ENCODE results near the gene LIN54.
A peak's percentile ranks its signal among the peaks of the same experiment; 100 is the strongest.
"Not testable (repeated sequence)": the region's sequence is repeated elsewhere in the genome, so short reads cannot be mapped to it uniquely, and the experiment has no call there.

The LIN54 gene

DNA sequence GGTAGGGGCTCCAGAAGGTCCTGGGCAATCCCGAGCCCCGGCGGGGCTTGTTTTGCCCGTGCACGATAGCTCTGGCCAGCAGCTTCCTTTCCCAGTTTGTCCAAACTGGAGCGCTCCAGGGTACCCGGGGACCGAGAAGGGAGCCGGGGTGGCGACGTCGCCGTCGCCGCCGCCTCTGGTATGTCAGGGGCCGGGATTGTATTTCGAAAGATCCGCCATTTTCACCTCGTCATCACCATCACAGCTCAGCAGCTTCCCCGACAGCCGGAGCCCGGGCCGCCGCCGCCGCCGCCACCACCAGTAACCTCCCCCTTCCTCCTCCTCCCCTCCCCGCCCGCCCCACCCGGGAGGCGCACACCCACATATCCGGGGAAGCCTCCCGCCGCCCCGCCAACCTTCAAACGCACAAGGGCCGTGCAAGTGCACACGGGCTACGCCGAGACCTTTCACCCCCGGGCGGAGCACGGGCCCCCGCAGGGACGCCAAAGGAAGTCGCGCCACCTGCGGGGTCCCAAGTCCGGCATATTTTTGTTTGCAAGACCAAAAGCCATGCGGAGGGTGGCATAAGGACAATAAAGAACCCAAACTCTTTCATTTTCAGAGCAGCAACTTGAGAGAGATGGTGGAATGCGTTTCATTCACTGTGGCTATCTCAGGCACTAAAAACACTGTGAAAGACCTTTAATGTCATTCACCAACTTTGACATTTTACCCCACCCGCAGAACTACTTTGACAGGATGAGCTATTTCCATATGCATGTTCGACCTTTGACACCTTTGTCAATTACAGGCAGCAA is at the start of gene LIN54:
Gene LIN54, minus strand, starts transcription at position 302 of the 797 bp plus-strand sequence. CDS start 25,979 bp downstream, outside the sequence.
- peak; percentile 81 for DNase-seq (ENCODE audit: low spot score)

DNA sequence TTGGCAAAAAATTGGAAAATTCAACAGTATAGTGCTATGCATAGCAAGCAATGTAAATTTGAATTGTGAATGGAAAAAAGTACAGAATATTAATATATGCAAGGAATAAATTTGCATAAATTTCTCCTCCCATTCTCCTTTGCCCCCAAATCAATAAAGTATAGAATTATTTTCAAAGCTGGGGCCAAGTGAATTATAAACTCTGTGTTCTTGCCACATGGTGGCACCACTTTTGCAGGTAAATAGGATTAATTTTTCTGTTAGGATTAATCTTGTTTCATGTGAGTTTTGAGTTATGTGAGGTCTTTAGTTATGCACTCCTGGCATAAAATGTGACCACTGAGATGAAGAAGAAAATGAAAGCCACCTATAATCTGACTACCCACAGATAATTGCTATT is 44.3 kb upstream of the LIN54 start:
- DNase-seq (ENCODE audit: low spot score), result no peak

DNA sequence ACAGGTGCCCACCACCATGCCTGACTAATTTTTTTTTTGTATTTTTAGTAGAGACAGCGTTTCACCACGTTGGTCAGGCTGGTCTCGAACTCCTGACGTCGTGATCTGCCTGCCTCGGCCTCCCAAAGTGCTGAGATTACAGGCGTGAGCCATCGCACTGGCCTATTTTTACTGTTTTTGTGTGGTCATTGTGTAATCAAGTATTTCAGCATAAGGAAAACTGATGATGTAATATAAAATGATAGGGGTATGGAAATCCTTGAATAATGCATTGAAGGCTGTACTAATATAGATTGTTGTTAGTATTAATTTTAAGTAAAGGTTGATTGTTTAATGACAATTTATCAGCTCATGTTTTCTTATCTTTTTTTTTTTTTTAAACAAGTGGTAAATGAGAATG is 38.2 kb upstream of the LIN54 start:
- not testable (repeated sequence) for DNase-seq (ENCODE audit: low spot score)

DNA sequence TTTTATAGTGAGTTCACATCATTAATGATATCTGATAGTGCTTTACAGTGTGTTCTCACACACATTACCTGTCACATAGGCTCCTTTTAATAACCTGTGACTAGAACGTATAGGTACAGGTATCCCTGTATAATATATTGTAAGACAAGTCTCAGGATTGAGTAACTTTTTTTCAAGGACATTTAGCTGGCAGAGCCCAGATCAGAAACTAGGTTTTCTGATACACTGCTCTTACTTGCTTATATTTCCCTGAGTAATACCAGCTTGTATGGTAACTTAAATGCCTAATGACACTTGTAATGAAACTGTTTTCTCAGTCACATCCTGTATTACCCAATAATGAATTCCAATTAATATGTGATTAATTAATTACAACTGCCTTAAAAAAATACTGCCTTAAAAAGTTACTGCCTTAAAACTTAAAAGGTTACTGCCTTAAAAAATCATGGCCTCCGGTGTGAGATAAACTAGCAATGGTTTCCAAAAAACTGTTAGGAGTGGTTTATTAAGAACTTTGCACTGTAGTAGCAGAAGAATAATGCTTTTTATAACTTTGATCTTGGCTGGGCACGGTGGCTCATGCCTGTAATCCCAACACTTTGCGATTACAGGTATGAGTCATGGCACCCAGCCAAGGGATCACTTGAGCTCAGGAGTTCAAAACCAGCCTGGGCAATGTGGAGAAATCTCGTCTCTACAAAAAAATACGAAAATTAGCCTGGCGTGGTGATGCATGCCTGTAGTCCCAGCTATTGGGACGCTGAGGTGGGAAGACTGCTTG is 36.3 kb upstream of the LIN54 start:
- DNase-seq (ENCODE audit: low spot score), result no peak

DNA sequence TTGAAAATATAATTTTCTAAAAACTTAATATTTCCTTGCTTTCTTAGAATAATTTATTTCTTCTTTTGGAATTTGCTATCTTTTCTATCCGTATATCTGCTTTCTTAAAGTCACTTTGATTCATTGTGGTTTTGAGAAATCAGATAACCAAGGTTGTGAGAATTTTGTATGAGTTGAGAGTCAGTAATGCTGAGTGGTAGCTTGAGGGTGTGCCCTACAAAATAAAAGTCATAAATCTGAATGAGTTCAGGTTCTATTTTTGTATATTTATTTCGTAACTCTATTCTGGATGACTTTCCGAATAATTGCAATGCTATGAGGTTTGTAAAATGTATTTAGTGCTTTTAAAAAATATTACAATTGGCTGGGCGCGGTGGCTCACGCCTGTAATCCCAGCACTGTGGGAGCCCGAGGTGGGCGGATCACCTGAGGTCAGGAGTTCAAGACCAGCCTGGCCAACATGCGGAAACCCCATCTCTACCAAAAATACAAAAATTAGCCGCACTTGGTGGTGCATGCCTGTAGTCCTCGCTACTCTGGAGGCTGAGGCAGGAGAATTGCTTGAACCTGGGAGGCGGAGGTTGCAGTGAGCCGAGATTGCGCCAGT is 33.3 kb upstream of the LIN54 start:
- no peak for DNase-seq (ENCODE audit: low spot score)

DNA sequence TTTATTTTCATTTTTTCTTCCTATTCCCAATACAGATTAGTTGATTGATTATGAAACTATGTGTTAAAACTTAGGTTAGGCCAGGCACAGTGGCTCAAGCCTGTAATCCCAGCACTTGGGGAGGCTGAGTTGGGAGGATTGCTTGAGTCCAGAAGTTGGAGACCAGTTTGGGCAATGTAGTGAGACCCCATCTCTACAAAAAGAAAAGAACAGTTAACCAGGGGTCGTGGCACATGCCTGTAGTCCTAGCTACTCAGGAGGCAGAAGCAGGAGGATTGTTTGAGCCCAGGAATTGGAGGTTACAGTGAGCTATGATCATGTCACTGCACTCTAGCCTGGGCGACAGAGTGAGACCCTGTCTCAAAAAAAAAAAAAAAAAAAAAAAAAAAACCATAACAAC is 32.5 kb upstream of the LIN54 start:
- not testable (repeated sequence) for DNase-seq (ENCODE audit: low spot score)

DNA sequence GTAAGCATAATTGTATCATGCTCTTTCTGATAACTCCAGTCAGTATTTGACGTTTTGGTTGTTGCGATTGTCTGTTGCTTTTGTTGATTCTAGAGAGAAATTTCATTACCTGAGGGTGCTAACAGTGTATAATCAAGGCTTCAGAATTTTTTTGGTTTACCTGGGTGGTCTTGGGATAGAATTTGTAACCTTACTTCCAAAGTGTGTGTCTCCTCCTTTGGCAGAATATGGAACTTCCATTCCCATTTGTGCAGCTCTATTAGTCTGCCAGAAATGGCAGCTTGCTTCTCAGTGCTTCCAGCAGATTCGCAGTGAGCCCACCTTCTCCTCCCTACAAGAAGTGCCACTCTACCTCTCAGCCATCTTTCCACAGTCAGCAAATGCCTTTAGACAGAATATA is 29.6 kb upstream of the LIN54 start:
- DNase-seq (ENCODE audit: low spot score), result no peak

DNA sequence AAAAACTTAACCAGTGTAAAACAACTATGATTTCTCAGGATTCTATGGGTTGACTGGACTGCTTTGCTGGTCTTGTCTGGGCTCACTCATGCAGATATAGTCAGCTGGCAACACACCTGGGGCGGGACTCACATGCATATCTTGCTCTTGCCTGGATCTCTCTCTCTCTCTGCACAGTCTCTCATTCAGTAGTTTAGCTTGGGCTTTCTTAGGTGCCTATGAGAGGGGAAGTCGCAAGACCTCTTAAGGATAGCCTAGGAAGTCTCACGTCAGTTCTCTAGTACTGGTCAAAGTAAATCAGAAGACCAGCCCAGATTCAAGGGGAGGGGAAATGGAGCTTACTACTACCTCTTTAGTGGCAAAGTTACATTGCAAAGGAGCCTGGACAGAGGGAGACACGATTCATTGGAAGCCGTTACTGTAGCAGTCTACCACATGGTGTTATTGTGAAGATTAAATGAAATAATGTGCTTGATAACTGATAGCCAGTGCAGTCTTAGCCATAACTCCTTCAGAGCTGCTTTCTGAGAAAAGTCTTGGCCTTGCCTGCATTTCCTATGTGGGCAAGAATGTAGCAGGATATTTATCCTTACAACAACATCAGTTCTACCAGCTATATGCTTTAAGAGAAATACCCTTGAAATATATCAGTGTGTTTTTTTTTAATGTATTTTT is 26.5 kb upstream of the LIN54 start:
- no peak for DNase-seq (ENCODE audit: low spot score)

DNA sequence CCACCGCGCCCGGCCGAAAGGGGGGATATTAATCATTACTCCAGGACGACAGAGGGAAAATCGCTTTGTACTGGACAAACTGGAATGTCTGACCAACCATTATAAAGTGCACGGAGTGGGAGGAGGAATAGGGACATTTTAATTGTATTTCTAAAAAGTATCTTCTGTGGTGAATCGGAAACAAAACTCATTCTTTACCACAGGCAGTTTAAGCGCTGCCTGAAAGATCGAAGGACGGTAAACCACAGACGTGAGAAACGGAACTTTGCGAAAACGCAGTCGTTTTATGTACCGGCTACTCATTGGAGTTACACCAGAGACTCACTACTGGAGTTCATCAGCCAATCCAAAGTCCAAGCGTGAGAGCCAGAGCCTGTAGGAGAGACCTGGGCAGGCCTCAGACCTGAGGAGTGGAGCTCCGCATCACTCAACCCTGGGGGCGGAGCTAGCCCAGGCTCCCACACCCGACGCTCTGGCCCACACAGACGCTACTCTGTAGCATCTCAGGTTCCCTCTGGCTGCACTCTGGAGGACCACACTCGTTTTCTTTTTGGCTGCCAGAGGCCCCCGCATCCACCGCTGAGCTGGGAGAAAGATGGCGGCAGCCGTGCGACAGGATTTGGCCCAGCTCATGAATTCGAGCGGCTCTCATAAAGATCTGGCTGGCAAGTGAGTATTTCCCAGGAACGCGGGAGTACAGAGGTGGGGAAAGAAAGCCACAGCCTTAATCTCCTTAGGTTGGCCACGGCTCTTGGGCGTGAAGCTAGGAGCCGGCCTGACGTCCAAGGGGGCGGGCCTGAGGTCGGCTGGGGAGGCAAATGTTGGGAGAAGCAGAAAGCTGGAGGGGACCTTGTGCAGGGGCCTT is 24.2 kb upstream of the LIN54 start, which contains the start of gene COPS4:
Gene COPS4, plus strand, starts transcription at position 554 of the 865 bp plus-strand sequence. Its CDS starts 42 bp downstream, at position 596.
- peak; percentile 100 for DNase-seq (ENCODE audit: low spot score)

DNA sequence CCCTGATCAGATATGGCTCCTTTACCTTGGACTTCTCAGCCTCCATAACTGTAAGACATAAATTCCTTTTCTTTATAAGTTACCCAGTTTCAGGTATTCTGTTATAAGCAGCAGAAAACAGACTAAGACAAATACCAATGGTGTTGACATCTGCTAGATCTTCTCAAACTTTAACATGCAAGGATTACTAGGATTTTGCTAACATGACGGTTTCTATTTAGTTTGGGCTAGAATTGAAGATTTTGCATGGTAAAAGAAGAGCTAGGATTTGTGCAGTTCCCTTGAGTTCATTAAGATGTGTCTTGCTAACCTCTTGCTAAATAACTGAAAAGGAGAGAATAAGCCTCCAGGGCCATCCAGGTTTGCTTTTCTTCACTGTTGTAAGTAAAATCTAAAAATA is 19.1 kb upstream of the LIN54 start:
- DNase-seq (ENCODE audit: low spot score), result no peak

DNA sequence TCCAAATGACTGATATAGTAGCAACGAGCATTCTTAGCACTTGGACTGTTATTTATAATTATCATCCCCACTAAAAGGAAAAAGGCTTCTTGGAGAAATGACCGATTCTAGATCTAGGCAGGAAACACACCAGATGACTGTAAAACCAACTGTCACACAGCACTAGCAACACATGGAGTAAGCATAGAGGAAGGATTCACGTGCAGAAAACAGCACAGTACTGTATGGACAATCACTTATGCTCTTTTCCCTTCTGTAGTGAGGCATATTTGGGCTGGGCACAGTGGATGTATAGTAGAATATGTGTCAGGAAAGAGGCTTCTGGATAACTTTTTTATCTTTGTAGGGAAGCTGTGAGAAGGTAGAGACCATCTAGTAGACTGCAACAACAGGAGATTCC is 18.4 kb upstream of the LIN54 start:
- DNase-seq (ENCODE audit: low spot score), result no peak

DNA sequence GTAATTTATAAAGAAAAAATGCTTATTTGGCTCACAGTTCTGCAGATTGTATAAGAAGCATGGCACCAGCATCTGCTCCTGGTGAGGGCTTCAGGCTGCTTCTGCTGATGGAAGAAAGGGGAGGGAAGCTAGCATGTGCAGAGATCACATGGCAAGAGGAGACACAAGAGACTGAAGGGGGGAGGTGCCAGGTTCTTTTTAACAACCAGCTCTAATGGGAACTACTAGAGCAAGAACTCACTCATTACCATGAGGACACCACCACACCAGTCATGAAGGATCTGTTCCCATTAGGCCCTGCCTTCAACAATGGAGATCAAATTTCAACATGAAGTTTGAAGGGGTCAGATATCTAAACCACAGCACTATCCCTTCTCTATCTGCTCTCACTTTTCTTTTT is 14.9 kb upstream of the LIN54 start:
- DNase-seq (ENCODE audit: low spot score), result no peak

DNA sequence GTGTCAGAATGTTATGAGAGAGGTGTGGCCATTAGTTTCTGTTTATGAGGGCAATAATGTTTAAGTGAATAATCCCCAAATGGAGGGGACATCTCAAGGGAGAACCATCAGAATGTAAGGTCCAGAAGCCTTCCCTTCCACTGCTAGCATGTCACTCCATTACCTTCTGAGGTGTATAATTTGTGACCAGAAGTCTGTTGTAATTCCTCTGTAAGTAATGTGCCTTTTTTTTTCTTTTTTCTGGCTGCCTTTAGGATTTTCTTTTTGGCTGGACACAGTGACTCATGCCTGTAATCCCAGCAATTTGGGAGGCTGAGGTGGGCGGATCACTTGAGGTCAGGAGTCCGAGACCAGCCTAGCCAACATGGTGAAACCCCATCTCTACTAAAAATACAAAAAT is 13.6 kb upstream of the LIN54 start:
- DNase-seq (ENCODE audit: low spot score), result no peak

DNA sequence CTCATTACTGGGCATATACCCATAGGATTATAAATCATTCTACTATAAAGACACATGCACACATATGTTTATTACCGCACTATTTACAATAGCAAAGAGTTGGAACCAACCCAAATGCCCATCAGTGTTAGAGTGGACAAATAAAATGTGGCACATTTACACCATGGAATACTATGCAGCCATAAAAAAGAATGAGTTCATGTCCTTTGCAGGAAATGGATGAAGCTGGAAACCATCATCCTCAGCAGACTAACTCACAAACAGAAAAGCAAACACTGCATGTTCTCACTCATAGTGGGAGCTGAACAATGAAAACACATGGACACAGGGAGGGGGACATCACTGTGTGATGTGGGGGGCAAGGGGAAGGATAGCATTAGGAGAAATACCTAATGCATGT is 13.0 kb upstream of the LIN54 start:
- DNase-seq (ENCODE audit: low spot score), result not testable (repeated sequence)

DNA sequence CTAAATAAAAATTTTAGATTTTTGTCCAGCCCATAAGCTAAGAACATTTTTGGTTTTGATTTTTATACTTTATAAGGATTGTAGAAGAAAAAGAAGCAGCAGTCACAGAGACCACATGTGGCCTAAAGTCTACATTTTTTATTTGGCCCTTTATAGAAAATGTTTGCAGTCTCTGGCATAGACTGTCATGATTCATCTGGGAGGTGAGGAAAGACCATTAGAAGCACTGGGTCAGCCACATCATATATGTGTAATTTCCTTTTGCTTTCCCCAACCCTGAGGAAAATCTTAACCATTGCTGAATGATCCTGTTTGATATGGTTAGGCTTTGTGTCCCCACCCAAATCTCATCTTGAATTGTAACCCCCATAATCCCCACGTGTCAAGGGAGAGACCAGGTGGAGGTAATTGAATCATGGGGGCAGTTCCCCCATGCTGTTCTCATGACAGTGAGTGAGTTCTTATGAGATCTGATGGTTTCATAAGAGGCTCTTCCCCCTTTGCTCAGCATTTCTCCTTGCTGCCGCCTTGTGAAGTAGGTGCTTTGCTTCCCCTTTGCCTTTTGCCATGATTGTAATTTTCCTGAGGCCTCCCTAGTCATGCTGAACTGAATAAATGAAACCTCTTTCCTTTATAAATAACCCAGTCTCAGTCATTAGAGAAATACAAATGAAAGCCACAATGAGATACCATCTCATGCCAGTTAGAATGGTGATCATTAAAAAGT is 12.3 kb upstream of the LIN54 start:
- no peak for DNase-seq (ENCODE audit: low spot score)

DNA sequence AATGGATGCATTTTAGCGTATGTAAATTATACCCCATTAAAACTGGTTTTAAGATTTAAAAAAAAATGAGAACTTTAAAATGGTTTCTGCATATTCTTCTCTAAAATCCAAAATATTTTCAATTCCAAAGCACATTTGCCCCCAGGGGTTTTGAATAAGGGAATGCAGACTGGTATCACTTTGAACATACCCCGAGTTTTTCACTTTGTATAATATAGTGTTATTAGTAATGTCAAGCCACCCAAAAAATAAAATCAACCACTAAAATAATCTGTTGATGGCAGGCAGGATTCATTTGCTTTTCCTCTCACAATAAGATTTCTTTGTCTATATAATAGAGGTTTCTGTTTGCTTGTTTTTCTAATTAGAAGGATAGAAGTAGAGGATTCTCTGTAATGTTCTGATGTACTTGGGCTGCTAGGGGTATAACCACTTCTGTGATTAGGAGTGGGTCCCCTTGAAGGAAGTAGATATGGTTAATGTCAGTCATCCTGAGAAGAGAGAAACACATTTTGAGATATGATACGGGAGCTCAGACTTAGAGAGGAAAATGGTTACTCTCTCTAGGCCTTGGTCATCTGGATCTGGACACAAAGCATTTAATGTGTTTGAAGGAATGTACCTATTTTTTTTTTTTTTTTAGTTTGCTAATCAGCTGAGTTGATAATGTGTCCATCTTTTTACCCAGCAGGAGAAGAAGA is 9.3 kb upstream of the LIN54 start:
- DNase-seq (ENCODE audit: low spot score), result no peak

DNA sequence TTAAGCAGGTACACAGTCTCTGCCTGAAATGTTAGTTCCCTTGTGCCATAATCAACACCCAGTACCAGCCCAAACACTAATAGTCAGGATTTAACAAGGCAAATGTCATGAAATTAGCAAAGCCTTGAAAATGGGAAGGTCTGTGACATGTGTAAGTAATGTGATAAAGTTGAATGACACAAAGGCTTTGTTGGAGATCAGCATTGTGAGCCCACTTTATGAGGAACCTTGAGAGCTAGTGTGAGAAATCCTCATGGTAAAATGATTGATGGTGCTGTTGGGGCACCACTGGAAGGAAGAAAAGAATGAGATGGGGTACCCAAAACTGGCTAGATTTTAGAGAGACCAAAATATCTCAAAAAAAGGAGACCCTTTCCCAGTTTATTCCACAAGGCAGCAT is 3.3 kb upstream of the LIN54 start:
- DNase-seq (ENCODE audit: low spot score), result no peak

DNA sequence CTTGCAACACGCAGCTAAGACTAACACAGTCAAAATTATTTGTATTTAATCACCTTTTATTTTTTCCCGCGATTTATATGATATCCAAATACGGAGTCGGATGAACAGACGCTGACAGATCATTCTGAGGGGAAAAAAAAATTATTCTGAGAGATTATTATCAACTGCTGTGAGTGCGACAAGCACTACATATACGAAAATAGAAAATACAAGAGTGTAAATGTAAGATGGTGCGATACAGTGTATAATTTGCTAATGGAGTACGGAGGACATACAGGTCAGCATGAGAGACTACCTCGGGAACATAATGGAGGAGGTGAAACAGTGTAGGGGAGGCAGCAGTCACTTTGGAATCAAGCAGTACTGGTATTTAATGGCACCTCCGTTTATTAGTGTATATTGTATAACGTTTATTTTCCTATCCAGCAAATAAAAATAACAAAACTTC is 2.8 kb upstream of the LIN54 start:
- DNase-seq (ENCODE audit: low spot score), result peak; percentile 21

DNA sequence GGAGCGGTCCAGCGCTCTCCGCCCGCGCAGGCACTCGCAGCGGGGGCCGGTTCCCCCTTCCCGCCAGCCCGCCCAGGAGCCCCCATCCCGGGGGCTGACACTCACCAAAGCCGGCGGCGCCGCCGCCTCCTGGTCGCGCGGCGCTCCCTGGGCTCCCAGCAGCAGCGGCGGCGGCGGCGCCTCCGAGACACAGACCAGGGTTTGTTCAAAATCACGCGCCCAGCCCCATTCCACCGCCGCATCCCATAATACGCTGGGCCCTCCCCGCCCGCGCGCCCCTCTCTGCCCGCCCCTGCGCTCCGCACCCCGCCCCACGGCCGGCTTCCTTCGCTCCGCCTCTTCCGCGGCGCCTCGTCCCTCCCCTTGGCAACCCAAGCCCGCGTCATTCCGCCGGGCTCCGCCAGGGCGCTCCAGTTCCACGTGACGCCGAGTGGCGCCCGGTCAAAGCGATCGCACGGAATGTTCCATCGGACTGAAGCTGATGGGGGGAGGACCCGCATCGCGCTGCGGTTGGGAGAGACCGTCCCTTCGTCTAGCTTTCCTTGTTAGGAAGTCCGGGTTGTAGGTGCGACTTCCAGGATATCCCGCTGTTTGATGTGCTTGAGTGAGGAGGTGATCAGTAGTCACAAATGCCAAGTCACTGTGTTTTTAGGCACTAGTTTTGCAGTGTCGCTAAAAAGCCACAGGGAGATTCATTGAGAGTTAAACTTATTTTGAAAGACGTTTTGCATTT is 2.2 kb upstream of the LIN54 start:
- DNase-seq (ENCODE audit: low spot score), result peak; percentile 98
